Stimulated activated CD8-positive, alpha-beta memory T cell treated with anti-CD3 and anti-CD28 coated beads, Interleukin-2, amount 100 ng/mL, for 1 hour (primary cell): ENCODE measurements around the gene RELA.

ENCODE experiments used
- DNase-seq, 2 donors: peaks; one replicate each; pipeline ENCODE4 v3.0.0-alpha.2; 2020; ENCODE audit warnings: low read depth in 2 of 2

The RELA gene

DNA sequence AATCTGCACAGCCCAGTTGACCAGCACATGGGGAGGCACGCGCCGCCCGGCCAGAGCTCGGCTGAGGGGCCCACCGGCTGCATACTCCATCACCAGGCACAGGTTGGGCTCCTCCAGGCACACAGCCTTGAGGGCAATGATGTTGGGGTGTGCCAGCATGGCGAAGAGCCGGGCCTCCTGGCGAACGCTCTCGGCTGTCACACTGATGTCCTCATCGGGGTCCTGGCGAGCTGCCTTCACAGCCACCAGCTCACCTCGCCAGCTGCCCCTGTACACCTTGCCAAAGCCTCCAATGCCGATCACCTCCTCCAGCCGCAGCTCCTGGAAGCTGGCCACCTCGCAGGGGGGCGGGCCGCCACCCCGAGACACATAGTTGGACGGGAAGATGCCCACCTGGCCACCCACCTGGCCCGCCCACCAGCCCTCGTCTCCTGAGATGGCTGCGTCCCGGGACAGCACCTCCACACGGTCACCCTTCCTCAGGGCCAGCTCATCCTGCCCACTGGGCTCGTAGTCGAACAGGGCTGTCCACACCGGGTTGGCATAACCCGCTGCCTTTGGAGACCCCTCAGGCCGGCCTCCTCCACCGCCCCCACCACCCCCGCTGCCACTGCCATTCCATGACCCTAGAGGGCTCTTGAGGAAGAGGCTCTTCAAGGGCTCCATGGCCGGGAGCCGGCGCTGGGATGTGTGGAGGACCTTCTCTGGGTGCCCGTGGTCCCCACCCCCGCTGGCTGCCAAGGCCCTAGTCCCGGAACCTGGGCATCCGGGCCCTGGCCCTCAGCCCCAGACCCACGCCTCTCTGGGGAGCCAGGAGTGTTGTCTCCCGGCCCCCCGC, 49.4 kb downstream of the RELA start:
- DNase-seq = peak in 1 of 2 donors; percentile 11

DNA sequence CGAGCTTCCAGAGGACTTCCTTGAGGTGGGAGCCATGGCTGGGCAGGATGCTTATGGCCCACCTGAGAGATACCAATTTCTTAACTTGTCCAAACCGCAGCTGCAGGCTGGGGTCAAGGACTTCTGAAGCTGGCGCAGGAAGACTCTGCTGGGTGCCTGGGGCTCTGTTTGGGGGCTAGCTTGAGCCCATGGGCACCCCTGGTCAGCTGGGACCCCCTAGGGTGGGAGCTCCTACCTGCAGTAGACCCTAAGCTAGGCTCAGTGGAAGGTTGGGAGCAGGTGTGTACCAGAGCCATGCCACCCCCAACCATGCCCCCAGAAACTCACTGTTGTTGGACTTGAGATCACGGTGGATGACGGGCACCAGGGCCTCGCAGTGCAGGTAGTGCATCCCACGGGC, 50.0 kb downstream of the RELA start:
- no peak for DNase-seq

DNA sequence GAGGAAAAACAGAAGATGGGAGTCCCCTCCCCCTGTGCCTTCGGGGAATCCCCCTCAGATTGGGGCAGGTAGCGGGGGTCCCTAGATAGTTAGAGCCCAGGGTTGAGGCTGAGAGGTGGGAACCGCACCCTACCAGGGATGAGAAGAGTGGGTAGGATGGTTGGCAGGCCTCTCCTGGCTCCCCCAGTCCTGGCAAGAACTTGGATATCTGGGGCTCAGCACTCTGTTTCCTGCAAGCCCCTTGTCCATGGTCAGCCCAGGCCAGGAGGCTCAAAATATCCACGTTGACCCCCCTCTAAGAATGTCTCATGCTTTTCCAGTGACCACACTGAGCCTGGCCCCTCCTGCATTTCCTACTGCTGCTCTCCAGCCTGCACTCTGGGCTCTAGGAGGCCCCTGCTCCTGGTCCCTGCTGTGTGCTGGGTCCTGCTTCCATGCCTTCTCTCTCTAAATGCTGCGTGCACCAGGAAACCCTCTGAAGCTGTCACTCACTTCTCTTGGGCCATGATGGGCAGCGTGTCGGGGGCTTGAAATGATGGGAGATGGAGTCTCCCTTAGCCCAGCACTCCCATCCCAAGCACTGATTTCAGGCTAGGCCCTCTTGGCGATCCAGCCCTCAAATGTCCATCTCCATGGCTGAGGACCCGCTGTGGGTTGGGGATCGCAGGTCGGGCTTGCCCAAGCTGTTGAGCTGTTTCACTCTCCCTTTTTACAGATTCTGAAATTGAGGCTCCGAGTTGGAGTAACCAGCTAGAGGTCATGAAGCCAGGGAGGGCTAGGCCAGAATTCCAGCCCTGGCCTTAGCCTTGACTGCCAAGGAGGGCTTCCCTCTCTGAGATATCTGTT, 50.7 kb downstream of the RELA start:
- DNase-seq = no peak

DNA sequence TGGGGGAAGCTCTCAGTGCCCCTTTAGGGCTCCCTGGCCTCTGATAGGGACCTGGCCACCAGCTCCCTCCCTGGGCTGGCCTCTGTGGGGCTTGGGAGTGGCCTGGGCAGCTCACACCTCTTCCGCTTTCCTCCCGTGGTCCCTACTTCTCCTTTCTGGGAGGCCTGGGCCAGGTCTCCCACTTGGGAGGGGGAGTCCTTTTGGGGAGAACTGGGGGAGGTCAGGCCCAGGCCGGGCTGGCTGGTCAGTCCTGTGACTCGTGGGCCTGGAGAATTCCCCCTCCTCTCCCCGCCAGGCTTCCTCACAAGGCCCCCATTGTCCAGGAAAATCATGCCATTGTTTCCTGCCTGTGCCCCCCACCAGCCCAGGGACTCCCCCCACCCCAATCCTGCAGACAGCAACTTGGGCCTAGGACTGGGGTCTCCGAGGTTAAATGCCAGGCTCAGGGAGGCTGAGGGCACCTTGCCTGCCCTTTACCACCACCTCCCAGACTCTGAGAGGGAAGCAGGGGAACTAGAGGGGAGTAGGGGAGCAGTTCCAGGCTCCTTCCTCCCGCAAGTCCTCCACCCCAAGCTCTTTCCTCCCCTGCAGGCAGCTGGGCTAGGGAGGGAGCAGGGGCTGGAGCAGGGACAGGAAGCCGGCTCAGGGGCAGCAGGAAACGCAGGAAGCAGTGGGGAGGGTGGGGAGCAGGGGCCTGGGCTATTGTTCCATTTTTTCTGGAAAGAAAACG, 51.5 kb downstream of the RELA start:
- no peak for DNase-seq

DNA sequence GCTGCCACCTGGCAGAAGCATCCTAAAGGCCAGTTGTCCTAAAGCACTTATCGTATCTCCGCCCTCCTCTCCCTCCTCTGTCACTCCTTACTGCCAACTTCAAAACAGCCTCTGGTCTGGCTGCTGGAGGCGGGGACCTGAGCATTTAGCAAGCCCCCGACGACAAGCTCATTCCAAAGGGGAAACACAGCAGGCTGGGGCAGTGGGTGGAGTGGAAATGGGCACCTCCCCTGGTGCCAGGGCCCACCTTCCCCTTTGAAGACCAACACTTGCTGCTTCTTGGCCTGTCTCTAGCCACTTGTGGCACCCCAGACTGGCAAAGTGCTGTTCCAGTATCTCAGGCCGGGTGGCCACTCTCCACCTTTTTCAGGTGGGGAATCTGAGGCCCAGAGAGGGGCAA, 52.3 kb downstream of the RELA start:
- no peak for DNase-seq

DNA sequence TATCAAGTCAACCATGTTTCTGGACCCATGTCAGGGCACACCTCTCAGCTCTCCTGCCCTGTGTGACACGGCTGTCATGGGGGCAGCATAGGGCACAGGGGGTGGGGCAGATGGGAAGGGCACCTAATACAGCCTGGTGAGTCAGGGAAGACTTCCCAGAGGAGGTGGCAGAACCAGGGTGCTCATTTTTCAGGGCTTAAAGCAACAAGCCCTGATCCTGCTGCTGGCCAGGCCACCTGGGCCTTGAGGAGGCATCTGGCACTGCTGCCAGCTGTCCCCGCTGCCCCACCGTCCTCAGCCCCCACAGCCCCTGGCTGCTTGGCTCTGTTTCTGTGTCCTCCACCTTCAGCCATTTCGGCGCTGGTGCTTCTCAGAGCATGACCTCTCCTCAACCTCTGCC, 53.1 kb downstream of the RELA start:
- DNase-seq = no peak

DNA sequence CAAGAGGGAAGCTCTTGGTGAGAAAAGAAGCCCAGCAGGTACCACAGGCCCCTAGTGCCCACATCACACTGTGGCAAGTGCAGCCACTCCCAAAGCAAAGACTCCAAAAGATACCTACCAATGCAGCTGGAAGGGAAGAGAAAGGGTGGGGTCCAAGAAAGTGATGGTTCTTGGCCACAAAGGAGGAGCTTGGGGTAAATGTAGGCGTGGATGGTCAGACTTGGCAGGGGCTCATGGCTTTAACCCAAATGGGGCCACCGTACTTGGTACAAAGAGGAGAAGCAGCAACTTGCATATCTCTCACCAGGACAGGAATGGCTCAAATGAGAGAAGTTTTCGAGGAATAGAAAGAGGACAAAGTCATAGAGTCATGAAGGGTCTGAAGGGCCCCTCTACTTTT, 53.5 kb downstream of the RELA start:
- DNase-seq = no peak

DNA sequence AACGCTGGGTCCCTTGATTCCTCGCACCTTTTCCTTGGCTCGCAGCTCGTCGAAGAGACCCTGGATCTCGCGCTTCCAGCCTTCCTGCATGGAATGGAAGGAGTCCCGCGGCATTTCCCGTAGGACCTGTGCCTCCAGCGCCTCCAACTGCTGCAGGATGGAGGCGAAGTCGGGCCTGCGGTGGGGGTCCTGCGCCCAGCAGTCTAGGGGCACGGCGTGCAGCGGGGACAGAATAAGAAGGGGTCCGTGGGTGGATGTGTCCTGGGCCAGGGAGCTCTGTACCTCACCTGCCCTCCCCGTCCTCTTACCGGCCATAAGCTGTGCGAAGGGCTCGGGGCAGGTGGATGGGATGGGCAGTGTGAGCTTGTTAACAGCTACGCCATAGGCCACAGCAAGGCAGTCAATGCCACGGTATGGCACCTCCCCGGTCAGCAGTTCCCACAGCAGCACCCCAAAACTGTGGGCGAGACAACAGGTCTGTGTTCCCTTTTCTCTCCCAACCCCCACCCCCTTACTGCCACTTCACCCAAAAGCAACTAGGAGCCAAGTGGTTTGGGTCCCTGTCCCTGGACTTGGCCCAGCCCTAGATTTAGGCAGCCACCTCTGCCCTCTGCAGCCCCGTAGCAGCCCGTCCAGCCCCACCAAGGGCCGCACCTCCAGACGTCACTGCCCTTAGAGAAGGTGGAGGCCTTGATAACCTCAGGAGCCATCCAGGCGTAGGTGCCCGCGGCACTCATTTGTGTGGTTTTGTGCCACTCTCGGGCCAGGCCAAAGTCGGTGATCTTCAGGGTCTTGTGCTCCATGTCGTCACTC, 54.9 kb downstream of the RELA start:
- no peak for DNase-seq

DNA sequence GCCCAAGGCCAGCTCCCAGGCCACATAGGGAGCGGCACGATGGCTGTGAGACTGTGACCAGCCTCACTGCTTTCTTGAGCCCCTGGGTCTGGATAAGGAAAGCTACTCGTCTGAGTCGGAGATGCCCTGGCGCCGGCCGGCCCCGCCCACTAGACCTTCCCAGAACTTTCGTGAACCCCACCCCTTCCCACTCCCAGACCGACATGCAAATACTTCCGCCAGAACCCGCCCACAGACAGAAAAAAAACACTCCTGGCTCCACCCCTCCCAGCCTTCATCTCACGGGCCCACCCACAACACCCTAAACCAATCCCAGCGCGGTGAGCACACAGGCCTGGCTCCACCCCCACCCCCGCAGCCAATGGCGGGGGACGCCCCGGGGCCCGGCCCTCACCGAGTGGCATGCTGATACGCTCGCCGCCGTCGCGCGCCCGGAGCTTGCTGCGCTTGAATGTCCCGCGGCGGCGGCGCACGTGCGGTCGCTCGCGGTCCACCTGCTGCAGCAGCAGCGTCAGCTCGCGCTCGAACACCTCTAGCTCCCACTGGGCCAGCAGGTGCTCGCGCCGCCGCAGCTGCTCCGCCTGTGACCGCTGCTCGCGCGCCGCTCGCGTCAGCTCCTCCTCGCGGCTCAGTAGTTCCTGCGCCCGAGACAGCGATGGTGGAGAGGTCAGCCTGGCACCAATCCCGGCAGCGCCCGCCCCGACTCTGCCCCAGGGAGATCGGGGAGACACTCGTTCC, 55.7 kb downstream of the RELA start:
- DNase-seq = no peak

DNA sequence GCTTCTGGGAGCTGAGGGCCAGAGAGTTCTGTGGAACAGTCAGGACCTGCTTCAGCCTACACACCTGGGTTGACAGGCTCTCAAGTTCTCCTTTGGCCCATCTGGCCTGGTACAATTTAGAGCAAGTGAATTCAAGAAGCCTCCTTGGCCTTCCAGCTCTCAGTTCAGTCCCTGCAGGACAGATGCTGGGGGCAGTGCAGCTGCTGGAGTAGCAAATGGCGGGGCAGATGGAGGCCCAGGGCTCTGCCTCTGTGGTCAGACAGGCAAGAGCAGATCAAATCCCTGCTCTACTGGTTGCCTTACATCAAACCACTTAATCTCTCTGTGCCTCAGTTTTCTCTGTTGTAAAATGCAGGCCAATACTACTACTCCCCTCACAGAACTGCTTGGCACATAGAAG, 58.5 kb downstream of the RELA start:
- no peak for DNase-seq
